ENCODE results near the gene GLB1L2.

GLB1L2 gene

DNA sequence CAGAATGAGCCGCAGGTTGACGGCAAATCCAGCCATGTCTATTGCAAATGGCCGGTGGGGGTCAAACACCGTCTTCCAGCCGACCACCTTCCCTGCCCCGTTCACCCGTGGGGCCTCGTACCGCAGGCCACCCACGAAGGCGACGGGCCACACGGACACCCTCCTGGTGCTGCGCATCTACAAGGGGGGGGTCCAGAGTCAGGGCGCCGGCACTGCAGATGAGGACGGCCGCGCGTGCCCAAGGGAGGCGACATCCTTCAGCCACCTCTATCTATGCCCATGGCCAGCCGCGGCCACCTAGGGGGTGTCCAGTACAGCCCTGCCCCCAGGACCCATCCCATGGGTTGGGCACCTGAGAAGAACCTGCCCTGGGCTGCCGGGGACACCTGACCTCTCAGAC is 51.0 kb downstream of the GLB1L2 start:
- Histone ChIP-seq H3K4me3 (ENCODE audit: low read length) (no peak overlapping the region), H4K20me1 (ENCODE audit: insufficient read depth, low read length) (no peaks in the 10 kb centered on the region), H2AFZ (ENCODE audit: low read depth, low read length) (no peak overlapping the region), H3K27me3 (ENCODE audit: low read depth, low read length) (no peaks in the 10 kb centered on the region), H3K9me3 (ENCODE audit: insufficient read depth, low read length) (no peaks in the 10 kb centered on the region), H3K4me2 (ENCODE audit: low read length) (no peak overlapping the region), H3K9ac (ENCODE audit: low read length) (no peak overlapping the region), H3K36me3 (replicated peaks; ENCODE audit: low read depth, low read length) (no peaks in the 10 kb centered on the region), H3K27ac (ENCODE audit: low read length) (no peak overlapping the region), H3K4me1 (ENCODE audit: low read length) (no peaks in the 10 kb centered on the region), H3K79me2 (ENCODE audit: low read length) (no peaks in the 10 kb centered on the region)
- TF ChIP-seq CTCF (IDR thresholded peaks at IDR 0.05; ENCODE audit: low read depth, low read length), result no peak
- no peak for TF ChIP-seq EZH2phosphoT487 (IDR thresholded peaks at IDR 0.05; ENCODE audit: low read depth)

- H3K4me3 ChIP-seq (ENCODE audit: low read length), result no peak overlapping the region
- no peaks in the 10 kb centered on the region for H4K20me1 ChIP-seq (ENCODE audit: insufficient read depth, low read length)
- TF ChIP-seq CTCF (IDR thresholded peaks at IDR 0.05; ENCODE audit: low read depth, low read length) (no peak), EZH2phosphoT487 (IDR thresholded peaks at IDR 0.05; ENCODE audit: low read depth) (no peak)
- no peak overlapping the region for H3K27ac ChIP-seq (ENCODE audit: low read length)
- no peaks in the 10 kb centered on the region for H3K9me3 ChIP-seq (ENCODE audit: insufficient read depth, low read length)
- H3K4me2 ChIP-seq (ENCODE audit: low read length), result no peak overlapping the region
- H3K27me3 ChIP-seq (ENCODE audit: low read depth, low read length), result no peaks in the 10 kb centered on the region
- H3K4me1 ChIP-seq (ENCODE audit: low read length), result no peaks in the 10 kb centered on the region
- no peak overlapping the region for H3K9ac ChIP-seq (ENCODE audit: low read length)
- no peaks in the 10 kb centered on the region for H3K36me3 ChIP-seq (replicated peaks; ENCODE audit: low read depth, low read length)
- no peaks in the 10 kb centered on the region for H3K79me2 ChIP-seq (ENCODE audit: low read length)
- no peak overlapping the region for H2AFZ ChIP-seq (ENCODE audit: low read depth, low read length)
Observed at GRCh38 chr11:134383576-134384221, 51.9 kb downstream of the GLB1L2 start.

GRCh38 chr11:134384406-134384805 is 52.6 kb downstream of the GLB1L2 start:
- H4K20me1 ChIP-seq (ENCODE audit: insufficient read depth, low read length), result no peaks in the 10 kb centered on the region

DNA sequence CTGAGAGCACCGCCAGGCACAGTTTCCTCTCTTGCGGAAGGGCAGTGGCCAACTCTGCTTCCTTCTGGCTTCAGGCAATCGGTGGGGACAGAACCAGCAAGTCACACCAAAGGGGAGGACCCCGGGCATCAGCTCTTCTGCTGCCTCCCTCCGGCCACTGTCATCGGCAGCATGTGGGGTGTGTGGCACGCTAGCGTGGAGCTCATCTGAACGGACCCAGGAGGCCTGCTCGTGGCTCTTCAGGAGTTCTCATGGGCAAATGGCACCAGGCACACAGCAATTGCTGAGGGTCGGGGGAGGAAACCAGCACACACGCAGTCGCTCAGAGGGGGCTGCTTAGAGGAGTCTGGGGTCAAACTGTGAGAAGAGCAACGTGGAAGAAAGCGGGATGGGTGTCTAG is 53.4 kb downstream of the GLB1L2 start:
- no peaks in the 10 kb centered on the region for H3K9me3 ChIP-seq (ENCODE audit: insufficient read depth, low read length)
- no peak overlapping the region for H3K4me3 ChIP-seq (ENCODE audit: low read length)
- TF ChIP-seq EZH2phosphoT487 (IDR thresholded peaks at IDR 0.05; ENCODE audit: low read depth) (no peak), CTCF (IDR thresholded peaks at IDR 0.05; ENCODE audit: low read depth, low read length) (no peak)
- H3K4me1 ChIP-seq (ENCODE audit: low read length), result no peaks in the 10 kb centered on the region
- no peak overlapping the region for H3K27ac ChIP-seq (ENCODE audit: low read length)
- no peaks in the 10 kb centered on the region for H3K27me3 ChIP-seq (ENCODE audit: low read depth, low read length)
- no peak overlapping the region for H2AFZ ChIP-seq (ENCODE audit: low read depth, low read length)
- no peaks in the 10 kb centered on the region for H3K79me2 ChIP-seq (ENCODE audit: low read length)
- no peaks in the 10 kb centered on the region for H3K36me3 ChIP-seq (replicated peaks; ENCODE audit: low read depth, low read length)
- no peak overlapping the region for H3K4me2 ChIP-seq (ENCODE audit: low read length)
- H4K20me1 ChIP-seq (ENCODE audit: insufficient read depth, low read length), result no peaks in the 10 kb centered on the region
- no peak overlapping the region for H3K9ac ChIP-seq (ENCODE audit: low read length)

More at GRCh38 chr11:134384406-134384805, 52.6 kb downstream of the GLB1L2 start:
- Histone ChIP-seq H3K9ac (ENCODE audit: low read length) (no peak overlapping the region), H3K27ac (ENCODE audit: low read length) (no peak overlapping the region), H3K27me3 (ENCODE audit: low read depth, low read length) (no peaks in the 10 kb centered on the region), H2AFZ (ENCODE audit: low read depth, low read length) (no peak overlapping the region), H3K4me3 (ENCODE audit: low read length) (no peak overlapping the region), H3K4me2 (ENCODE audit: low read length) (no peak overlapping the region), H3K79me2 (ENCODE audit: low read length) (no peaks in the 10 kb centered on the region), H3K4me1 (ENCODE audit: low read length) (no peaks in the 10 kb centered on the region), H3K9me3 (ENCODE audit: insufficient read depth, low read length) (no peaks in the 10 kb centered on the region), H3K36me3 (replicated peaks; ENCODE audit: low read depth, low read length) (no peaks in the 10 kb centered on the region)
- TF ChIP-seq EZH2phosphoT487 (IDR thresholded peaks at IDR 0.05; ENCODE audit: low read depth) (no peak), CTCF (IDR thresholded peaks at IDR 0.05; ENCODE audit: low read depth, low read length) (no peak)
